ENCODE measurements around the gene ALPK3.

Gene ALPK3, protein sequence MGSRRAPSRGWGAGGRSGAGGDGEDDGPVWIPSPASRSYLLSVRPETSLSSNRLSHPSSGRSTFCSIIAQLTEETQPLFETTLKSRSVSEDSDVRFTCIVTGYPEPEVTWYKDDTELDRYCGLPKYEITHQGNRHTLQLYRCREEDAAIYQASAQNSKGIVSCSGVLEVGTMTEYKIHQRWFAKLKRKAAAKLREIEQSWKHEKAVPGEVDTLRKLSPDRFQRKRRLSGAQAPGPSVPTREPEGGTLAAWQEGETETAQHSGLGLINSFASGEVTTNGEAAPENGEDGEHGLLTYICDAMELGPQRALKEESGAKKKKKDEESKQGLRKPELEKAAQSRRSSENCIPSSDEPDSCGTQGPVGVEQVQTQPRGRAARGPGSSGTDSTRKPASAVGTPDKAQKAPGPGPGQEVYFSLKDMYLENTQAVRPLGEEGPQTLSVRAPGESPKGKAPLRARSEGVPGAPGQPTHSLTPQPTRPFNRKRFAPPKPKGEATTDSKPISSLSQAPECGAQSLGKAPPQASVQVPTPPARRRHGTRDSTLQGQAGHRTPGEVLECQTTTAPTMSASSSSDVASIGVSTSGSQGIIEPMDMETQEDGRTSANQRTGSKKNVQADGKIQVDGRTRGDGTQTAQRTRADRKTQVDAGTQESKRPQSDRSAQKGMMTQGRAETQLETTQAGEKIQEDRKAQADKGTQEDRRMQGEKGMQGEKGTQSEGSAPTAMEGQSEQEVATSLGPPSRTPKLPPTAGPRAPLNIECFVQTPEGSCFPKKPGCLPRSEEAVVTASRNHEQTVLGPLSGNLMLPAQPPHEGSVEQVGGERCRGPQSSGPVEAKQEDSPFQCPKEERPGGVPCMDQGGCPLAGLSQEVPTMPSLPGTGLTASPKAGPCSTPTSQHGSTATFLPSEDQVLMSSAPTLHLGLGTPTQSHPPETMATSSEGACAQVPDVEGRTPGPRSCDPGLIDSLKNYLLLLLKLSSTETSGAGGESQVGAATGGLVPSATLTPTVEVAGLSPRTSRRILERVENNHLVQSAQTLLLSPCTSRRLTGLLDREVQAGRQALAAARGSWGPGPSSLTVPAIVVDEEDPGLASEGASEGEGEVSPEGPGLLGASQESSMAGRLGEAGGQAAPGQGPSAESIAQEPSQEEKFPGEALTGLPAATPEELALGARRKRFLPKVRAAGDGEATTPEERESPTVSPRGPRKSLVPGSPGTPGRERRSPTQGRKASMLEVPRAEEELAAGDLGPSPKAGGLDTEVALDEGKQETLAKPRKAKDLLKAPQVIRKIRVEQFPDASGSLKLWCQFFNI (N-terminal part only)

DNA sequence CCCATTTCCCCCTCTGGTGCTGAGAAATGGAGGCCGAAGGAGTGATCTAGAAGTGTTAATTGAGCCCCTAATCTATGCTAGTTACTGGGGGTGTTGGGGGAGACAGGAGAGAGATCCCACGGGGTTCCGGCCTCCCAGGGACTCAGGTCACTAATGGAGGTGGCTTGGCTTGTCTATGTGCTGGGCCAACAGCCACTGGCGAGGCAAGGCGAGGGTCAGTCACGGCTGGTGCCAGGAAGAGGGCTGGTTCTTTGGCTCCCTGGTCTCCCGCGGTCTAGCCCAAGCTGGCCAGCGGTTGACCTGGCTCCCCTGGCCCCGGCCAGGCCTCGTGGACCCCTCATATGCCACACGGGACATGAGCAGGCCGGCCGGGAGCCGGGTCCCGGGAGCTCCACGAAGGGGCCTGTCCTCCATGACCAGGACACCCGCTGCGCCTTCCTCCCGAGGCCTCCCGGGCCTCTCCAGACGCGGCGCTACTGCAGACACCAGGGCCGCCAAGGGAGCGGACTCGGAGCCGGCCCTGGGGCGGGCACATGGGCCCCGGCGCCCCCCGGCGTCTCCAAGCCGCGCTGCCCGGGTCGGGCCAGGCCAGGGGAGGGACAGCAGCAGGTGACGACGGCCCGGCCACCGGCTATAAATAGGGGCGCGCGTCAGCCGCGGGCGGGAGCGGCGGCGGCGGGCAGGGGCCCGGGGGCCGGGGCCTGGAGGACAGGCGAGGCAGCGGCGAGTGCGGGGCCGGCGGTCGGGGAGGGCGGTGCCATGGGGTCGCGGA lies at the start of gene ALPK3:
Gene ALPK3 (plus strand): TSS at position 663 of the 772 bp plus-strand sequence. CDS start 97 bp downstream, at position 760.
- no peak for DNase-seq (ENCODE audit: low read depth)

DNA sequence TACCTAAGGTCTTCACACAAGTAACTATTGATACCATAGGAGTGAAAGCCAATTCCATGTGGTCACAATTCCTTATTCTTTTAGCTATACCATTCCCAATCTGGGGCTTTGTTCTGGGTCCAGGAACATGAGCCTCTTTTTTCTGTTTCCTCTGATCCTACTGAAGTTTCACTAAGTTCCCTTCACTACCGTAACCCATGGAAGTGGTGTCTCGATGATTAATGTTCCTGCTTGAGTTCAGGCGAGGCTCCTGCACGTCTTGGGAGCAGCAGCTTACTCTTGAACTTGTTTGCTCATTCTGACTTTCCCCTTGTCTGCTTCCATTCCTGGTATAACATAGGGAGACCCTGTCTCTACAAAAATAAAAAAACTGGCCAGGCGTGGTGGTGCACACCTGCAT lies 45.1 kb upstream of the ALPK3 start:
- DNase-seq (ENCODE audit: low read depth) = no peak

DNA sequence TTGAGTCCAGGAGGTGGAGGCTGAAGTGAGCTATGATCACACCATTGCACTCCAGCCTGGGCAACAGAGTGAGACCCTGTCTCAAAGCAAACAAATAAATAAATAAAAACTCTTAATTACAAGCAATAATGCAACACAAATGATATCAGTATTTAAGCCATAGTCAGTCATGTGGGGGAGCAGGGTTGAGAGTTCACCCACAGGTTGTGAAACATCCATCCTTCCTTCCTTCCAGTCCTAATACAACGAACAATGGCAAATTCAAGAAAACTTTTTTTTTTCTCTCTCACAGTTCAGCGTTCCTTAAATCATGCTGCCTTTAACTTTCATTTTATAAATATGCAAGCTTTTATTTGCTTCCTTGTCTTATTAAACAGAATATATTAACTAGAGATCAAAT lies 44.7 kb upstream of the ALPK3 start:
- no peak for DNase-seq (ENCODE audit: low read depth)

GRCh38 chr15:84773716-84774115 lies 43.4 kb upstream of the ALPK3 start:
- DNase-seq (ENCODE audit: low read depth) = no peak

DNA sequence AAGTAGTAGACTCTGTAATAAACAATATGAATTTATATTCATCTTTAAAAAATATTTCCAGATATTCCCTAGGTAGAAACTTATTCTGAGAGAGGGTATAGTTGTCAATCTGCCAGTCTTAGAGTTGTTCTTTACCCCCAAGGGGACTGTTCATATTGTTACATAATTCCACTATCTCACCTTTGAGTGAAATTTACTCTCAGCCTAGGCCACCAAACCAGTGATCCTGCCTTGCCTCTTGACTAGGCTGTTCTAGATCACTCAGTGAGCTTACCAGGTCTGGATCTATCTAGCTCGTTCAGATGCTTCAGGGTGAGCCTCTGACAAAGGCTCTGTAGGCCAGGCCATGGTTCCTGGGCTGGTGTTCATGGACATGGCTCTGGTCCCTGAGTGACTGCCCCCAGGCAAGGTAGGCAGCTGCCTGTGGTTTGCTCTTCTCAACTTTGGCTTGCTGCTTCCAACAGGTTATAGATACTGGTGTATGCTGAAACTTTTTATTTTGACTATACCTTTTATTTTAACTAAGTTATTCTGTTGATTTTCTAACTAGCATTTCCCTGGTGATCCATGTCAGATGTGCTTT lies 41.2 kb upstream of the ALPK3 start:
- DNase-seq (ENCODE audit: low read depth) = no peak

DNA sequence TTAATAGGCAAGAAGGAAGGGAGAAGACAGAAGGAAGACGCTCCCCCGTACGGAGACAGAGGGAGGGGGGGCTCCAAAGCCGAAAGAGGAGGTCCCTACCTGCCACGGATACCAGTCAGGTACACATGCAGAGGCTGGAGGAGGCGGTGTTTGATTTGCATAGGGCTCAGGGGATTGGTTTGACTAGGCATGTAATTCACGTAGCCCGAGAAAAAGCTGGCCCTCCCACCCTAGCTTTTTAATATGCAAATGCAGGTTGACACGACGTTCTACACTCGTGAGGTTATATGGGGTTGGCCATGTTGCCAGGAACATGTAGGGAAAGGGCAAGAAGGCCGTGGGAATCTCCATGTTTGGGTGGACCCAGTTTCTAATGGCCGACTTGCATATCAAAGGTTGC lies 39.0 kb upstream of the ALPK3 start:
- DNase-seq (ENCODE audit: low read depth) = no peak

DNA sequence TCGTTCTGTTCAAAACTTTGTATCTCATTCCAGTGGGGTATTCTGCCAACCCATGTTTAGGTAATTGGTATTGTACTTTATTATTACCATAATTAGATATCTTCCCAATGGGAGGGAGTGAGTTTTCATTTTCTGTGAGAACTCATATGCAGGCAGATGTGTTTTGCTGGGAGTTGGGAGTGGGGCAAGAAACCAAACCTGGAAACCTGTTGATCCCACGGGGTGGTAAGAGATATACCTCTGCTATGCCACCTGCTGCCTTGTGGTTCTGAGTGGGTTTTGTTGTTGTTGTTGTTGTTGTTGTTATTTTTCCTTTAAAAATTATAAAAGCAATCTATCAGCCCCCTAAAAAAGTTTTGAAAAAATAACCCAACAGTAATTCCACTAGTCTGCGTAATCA lies 36.7 kb upstream of the ALPK3 start:
- no peak for DNase-seq (ENCODE audit: low read depth)

GRCh38 chr15:84781495-84781894 lies 35.7 kb upstream of the ALPK3 start:
- DNase-seq (ENCODE audit: low read depth) = no peak

GRCh38 chr15:84782346-84782745 lies 34.8 kb upstream of the ALPK3 start:
- no peak for DNase-seq (ENCODE audit: low read depth)

GRCh38 chr15:84783493-84784251 lies 33.5 kb upstream of the ALPK3 start:
- no peak for DNase-seq (ENCODE audit: low read depth)

DNA sequence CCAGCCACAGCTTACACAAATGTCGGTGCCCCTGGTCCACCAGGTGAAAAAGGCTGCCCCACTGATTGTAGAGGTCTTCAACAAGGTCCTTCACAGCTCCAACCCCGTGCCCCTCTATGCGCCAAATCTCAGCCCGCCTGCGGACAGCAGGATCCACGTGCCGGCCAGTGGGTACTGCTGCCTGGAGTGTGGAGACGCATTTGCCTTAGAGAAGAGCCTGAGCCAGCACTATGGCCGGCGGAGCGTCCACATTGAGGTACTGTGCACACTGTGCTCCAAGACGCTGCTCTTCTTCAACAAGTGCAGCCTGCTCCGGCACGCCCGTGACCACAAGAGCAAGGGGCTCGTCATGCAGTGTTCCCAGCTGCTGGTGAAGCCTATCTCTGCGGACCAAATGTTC lies 32.9 kb upstream of the ALPK3 start:
- DNase-seq (ENCODE audit: low read depth) = no peak

DNA sequence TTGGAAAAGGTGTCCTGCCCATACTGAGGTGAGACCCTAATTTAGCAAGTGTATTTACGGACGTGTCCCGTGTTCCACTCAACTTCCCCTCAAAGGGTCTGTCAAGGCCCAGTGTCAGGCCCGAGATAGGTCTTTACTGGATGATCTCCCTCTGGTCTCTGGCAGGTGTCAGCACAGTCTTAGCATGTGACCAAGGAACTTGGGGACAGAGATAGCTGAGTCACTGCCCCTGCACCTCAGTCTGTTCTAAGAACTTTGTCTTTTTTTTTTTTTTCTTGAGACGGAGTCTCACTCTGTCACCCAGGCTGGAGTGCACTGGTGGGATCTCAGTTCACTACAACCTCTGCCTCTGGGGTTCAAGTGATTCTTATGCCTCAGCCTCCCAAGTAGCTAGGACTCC lies 32.1 kb upstream of the ALPK3 start:
- DNase-seq (ENCODE audit: low read depth) = no peak

DNA sequence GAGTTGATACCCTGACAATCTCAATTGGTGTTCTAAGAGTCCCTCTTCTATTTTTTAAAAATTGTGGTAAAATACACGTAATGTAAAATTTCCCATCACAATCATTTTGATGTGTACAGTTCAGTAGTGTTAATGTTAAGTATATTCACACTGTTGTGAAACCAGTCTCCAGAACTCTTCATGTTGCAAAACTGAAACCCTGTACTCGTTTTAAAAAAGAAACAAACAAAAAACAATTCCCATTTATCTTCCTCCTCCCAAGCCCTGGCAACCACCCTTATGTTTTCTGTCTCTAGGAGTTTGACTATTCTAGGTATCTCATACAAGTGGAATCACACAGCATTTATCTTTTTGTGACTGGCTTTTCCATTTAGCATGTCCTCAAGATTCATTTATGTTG lies 28.7 kb upstream of the ALPK3 start:
- no peak for DNase-seq (ENCODE audit: low read depth)

DNA sequence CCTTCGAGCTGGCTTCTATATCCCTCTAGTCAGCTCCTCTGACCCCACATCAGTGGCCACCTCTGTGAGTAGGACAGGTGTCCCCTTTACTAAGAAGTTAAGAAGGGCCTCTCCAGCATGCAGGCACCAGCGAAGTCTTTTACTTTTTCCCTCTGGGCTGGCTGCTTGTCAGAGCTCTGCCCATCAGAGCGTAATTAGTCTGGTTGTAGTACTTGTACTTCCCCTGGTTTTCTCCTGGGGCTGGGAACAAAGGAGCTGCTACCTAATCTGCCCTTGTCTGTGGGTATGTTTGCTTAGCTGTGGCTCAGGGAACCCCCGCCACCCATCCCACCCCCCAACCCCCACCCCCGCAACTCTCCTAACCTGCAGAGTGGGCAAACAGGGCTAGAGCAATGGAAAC lies 27.4 kb upstream of the ALPK3 start:
- no peak for DNase-seq (ENCODE audit: low read depth)

DNA sequence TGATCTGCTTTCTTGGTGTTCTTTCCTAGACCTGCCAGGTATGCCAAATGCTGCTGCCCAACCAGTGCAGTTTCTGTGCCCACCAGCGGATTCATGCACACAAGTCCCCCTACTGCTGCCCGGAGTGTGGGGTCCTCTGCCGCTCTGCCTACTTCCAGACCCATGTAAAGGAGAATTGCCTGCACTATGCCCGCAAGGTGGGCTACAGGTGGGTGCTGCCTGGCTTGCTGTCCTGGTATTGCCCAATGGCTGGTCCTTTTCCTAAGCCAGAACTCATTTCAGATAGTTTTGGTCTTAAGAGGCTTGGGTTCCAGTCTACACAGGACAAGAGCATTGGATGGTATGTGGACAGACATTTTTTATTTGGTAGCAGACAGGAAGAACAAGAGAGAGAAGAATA lies 26.5 kb upstream of the ALPK3 start:
- DNase-seq (ENCODE audit: low read depth) = no peak

- DNase-seq (ENCODE audit: low read depth) = no peak
Measured at GRCh38 chr15:84791763-84792162, 25.4 kb upstream of the ALPK3 start.

GRCh38 chr15:84793431-84794161 lies 23.6 kb upstream of the ALPK3 start:
- no peak for DNase-seq (ENCODE audit: low read depth)

DNA sequence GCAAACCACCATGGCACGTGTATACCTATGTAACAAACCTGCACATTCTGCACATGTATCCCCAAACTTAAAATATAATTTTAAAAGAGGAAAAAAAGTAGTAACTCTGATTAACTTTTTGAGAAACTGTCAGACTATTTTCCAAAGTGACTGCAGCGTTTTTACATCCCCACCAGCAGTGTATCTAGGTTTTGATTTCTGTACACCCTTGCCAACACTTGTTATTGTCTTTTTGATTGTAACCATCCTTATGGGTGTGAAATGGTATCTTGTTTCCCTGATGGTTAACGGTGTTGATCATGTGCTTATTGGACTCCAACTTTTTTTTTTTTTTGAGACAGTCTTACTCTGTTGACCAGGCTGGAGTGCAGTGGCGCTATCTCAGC lies 23.0 kb upstream of the ALPK3 start:
- DNase-seq (ENCODE audit: low read depth) = no peak

DNA sequence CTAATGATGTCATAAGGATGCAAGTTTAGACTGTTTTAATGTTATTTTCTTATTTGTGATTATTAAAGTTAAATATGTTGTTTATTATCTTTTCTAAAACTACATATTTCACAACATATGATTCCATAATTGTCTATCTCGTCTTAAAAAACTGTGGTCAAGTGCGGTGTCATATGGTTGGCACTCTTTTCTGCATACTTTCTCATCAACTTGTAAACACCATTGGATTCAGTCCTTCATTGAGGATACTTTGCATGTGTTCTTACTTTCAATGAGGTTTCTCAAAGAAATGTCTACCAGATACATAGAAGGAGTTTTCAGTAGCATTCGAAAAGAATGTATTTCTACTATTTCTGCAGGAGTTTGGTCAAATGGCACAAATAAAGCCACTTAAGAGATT lies 22.0 kb upstream of the ALPK3 start:
- DNase-seq (ENCODE audit: low read depth) = no peak

GRCh38 chr15:84797212-84797611 lies 19.9 kb upstream of the ALPK3 start:
- no peak for DNase-seq (ENCODE audit: low read depth)

Data from activated T-cell treated with anti-CD3 and anti-CD28 coated beads for 24 hours (primary cell).